Psoas muscle (tissue), 8 donors: ENCODE data around the gene TERT. TPM values are rescaled to one million over a fixed set of nuclear protein-coding genes. Genes with fewer than 3 reads are reported as not detected.

Experiments used
- ATAC-seq, 4 donors: fragments of 200-7000 bp; cut with Tn5 transposase; one replicate each; pipeline ENCODE4 v1.9.1; 2020; ENCODE audit warnings: moderate library complexity in 3 of 4, mild to moderate bottlenecking in 2 of 4
- DNase-seq, 2 donors: peaks; one replicate each; pipeline ENCODE4 v3.0.0-alpha.2; 2020
- H3K27ac ChIP-seq: fragments of 200-600 bp; one replicate; pipeline ENCODE4 v1.8.0; 2022
- H3K27me3 ChIP-seq, 3 donors: fragments of 200-600 bp in 1 of 3; one replicate each; pipeline versions ENCODE4 v1.6.1 to v1.8.0; 2013 to 2022; ENCODE audit warnings: low read length in 2 of 3, mild to moderate bottlenecking in 2 of 3, moderate library complexity in 1 of 3; ENCODE audit not compliant: insufficient read depth in 3 of 3
- H3K36me3 ChIP-seq, 2 donors: fragments of 200-600 bp in 1 of 2; one replicate each; pipeline versions ENCODE4 v1.6.1 to v1.8.0; 2013 to 2022; ENCODE audit warnings: low read depth in 1 of 2, mild to moderate bottlenecking in 1 of 2, moderate library complexity in 1 of 2; ENCODE audit not compliant: insufficient read depth in 1 of 2
- H3K4me1 ChIP-seq: fragments of 200-600 bp; one replicate; pipeline ENCODE4 v1.8.0; 2022
- H3K4me3 ChIP-seq: fragments of 200-600 bp; one replicate; pipeline ENCODE4 v1.8.0; 2022; ENCODE audit warnings: mild to moderate bottlenecking
- H3K9me3 ChIP-seq: fragments of 200-600 bp; one replicate; pipeline ENCODE4 v1.8.0; 2022
- CTCF ChIP-seq: fragments of 200-600 bp; IDR thresholded peaks from one replicate; pipeline ENCODE4 v1.8.0; 2022; ENCODE audit warnings: antibody characterized with exemption
- WGBS, 3 donors: extraction: QIAGEN DNeasy Blood & Tissue Kit; methylation state at CpG; one replicate each; pipeline versions ENCODE4 v1.1.6 to v1.1.7; 2013; 5-methylcytosine and 5-hydroxymethylcytosine counted together
- intact Hi-C, 2 donors: fragments of 100-400 bp; cut with DNase I; formaldehyde crosslinking; loops; one replicate each; pipeline versions ENCODE4 v1.11.0 to v1.14.2; 2022
- polyA plus RNA-seq, 3 donors: library from polyadenylated mRNA; stranded (reverse); fragments of 200-250 nt; gene quantifications; one replicate each; pipeline ENCODE4 v1.2.3, GENCODE V29; 2013
- total RNA-seq, 4 donors: library from RNA; stranded (reverse); fragmentation: NEBNext Ultra II Directional in 2 of 4; extraction: Animal tissue kit (Norgen Biotek cat#: 25700) in 2 of 4; gene quantifications; one replicate each; pipeline versions ENCODE4 v1.2.1 to v1.2.4, GENCODE V29; 2021 to 2023
- donor health status: healthy with polysubstance abuse.
- donor health status: DM: no; HTN: no; CAD: no; lungs with moderate emphysema.
- donor health status: Bipolar disorder and iron deficiency.
- donor health status: healthy.
- donor health status: DM: yes; HTN: yes; CAD: no.
- donor health status: DM: no; HTN: no; CAD: no.
- donor health status: DM: no; HTN: no; CAD: no.
- donor health status: DM: yes; HTN: yes; CAD: no.

TERT gene
- total and polyA plus RNA-seq, 7 donors = not detected

GRCh38 chr5:1338196-1338490 is 43.3 kb upstream of the TERT start:
- H3K4me3 ChIP-seq = no peak overlapping the region
- H3K4me1 ChIP-seq = no peaks in the 10 kb centered on the region
- no peak overlapping the region for H3K27ac ChIP-seq
- intact Hi-C loops = no loop called here
- peaks cover 23 to 89% of the 10 kb centered on the region in 2 donors for H3K36me3 ChIP-seq
- H3K27me3 ChIP-seq = no peaks in the 10 kb centered on the region
- DNase-seq (peak in 1 of 2 donors; percentile 39), ATAC-seq (no peak)
- WGBS, 3 donors = 90 to 93% (median 92%) methylated on average over 12 of the region's 12 CpGs
- no peak for TF ChIP-seq CTCF
- no peaks in the 10 kb centered on the region for H3K9me3 ChIP-seq

GRCh38 chr5:1337489-1338195 is 42.8 kb upstream of the TERT start:
- H3K27me3 ChIP-seq = no peaks in the 10 kb centered on the region
- DNase-seq (peak in 1 of 2 donors; percentile 35), ATAC-seq (no peak)
- no peaks in the 10 kb centered on the region for H3K4me1 ChIP-seq
- no peak for TF ChIP-seq CTCF
- H3K27ac ChIP-seq = no peak overlapping the region
- no peak overlapping the region for H3K4me3 ChIP-seq
- 90 to 95% (median 92%) methylated on average over 22 of the region's 22 CpGs for WGBS, 3 donors
- peaks cover 23 to 88% of the 10 kb centered on the region in 2 donors for H3K36me3 ChIP-seq
- intact Hi-C loops = no loop called here
- no peaks in the 10 kb centered on the region for H3K9me3 ChIP-seq

GRCh38 chr5:1336749-1337488 is 42.1 kb upstream of the TERT start:
- Histone ChIP-seq H3K4me3 (no peak overlapping the region), H3K9me3 (no peaks in the 10 kb centered on the region), H3K4me1 (no peaks in the 10 kb centered on the region), H3K27ac (no peak overlapping the region), H3K27me3 (no peaks in the 10 kb centered on the region), H3K36me3 (peaks cover 23 to 88% of the 10 kb centered on the region in 2 donors)
- TF ChIP-seq CTCF = no peak
- no peak for ATAC-seq
- DNase-seq = peak in 1 of 2 donors; percentile 26
- 89 to 96% (median 90%) methylated on average over 22 of the region's 22 CpGs for WGBS, 3 donors
- intact Hi-C loops = no loop called here

- 89 to 91% (median 90%) methylated on average over 14 of the region's 14 CpGs for WGBS, 3 donors
- DNase-seq (peak in 1 of 2 donors; percentile 35), ATAC-seq (no peak)
- Histone ChIP-seq H3K4me1 (no peaks in the 10 kb centered on the region), H3K27me3 (no peaks in the 10 kb centered on the region), H3K36me3 (peaks cover 19 to 88% of the 10 kb centered on the region in 2 donors), H3K9me3 (no peaks in the 10 kb centered on the region), H3K4me3 (no peak overlapping the region), H3K27ac (no peak overlapping the region)
- TF ChIP-seq CTCF = no peak
- intact Hi-C loops = no loop called here
These were observed 41.3 kb upstream of the TERT start for GRCh38 chr5:1336106-1336561.
